K562 (cell line): ENCODE data around the gene TFPI.
"Not testable (repeated sequence)": the region's sequence is repeated elsewhere in the genome, so short reads cannot be mapped to it uniquely, and the experiment has no call there.

Source experiments
- CEBPB ChIP-seq: fragments of 450-650 bp; IDR thresholded peaks from 2 replicates; pipeline ENCODE4 v1.6.1; 2016; ENCODE audit warnings: missing genetic modification characterization, missing compliant biosample characterization
- EP300 ChIP-seq: IDR thresholded peaks from 2 replicates; pipeline ENCODE4 v1.6.1; 2012; ENCODE audit warnings: low read length, improper control_type of control experiment
- EZH2 ChIP-seq: IDR thresholded peaks from 2 replicates; pipeline ENCODE4 v1.6.1; 2012; ENCODE audit warnings: low read depth, mild to moderate bottlenecking, inconsistent platforms, low read length, borderline replicate concordance
- FOXA1 ChIP-seq: fragments of 450-650 bp; IDR thresholded peaks from 2 replicates; pipeline ENCODE4 v1.6.1; 2016; ENCODE audit warnings: mild to moderate bottlenecking, borderline replicate concordance
- FOXP1 ChIP-seq: sonication (generic); formaldehyde crosslinking; IDR thresholded peaks from 2 replicates; pipeline ENCODE4 v1.8.0; 2022; ENCODE audit warnings: mild to moderate bottlenecking, missing genetic modification reagents
- HDAC3 ChIP-seq: fragments of 450-650 bp; IDR thresholded peaks from 2 replicates; pipeline ENCODE4 v1.6.1; 2018; ENCODE audit warnings: borderline replicate concordance, mild to moderate bottlenecking, moderate library complexity; ENCODE audit not compliant: partially characterized antibody
- IRF2 ChIP-seq: sonication (generic); formaldehyde crosslinking; IDR thresholded peaks from 2 replicates; pipeline ENCODE4 v1.8.1; 2022; ENCODE audit warnings: mild to moderate bottlenecking, missing genetic modification reagents
- PATZ1 ChIP-seq: fragments of 250-450 bp; sonication (Bioruptor Pico); IDR thresholded peaks from 2 replicates; pipeline ENCODE4 v1.5.0; 2020; ENCODE audit warnings: mild to moderate bottlenecking, borderline replicate concordance
- POLR2AphosphoS5 ChIP-seq: IDR thresholded peaks from 2 replicates; pipeline ENCODE4 v1.6.1; 2011; ENCODE audit warnings: mild to moderate bottlenecking, low read depth, low read length, moderate library complexity; ENCODE audit not compliant: control insufficient read depth, insufficient read depth
- SIN3A ChIP-seq, 2 experiments: fragments of 150-350 bp in 1 of 2; IDR thresholded peaks; 2 replicates each; pipeline ENCODE4 v1.6.1; 2011 to 2016; ENCODE audit warnings: borderline replicate concordance in 2 of 2, low read depth in 2 of 2, low read length in 2 of 2, mild to moderate bottlenecking in 2 of 2, moderate library complexity in 2 of 2; ENCODE audit not compliant: control insufficient read depth in 1 of 2
- ZNF12 ChIP-seq: sonication (generic); formaldehyde crosslinking; IDR thresholded peaks from 2 replicates; pipeline ENCODE4 v1.4.0; 2020; ENCODE audit warnings: mild to moderate bottlenecking, missing genetic modification reagents
- ZNF274 ChIP-seq: IDR thresholded peaks from 2 replicates; pipeline ENCODE4 v1.6.1; 2011; ENCODE audit warnings: low read depth, mild to moderate bottlenecking, low read length, moderate library complexity, borderline replicate concordance
- ZNF449 ChIP-seq: fragments of 250-450 bp; sonication (Bioruptor Pico); IDR thresholded peaks from 2 replicates; pipeline ENCODE4 v1.8.0; 2022; ENCODE audit warnings: moderate library complexity, mild to moderate bottlenecking, inconsistent platforms

GRCh38 chr2:187517750-187518361 lies 36.4 kb downstream of the TFPI start:
- not testable (repeated sequence) for TF ChIP-seq EP300; POLR2AphosphoS5; HDAC3; PATZ1 (CRISPR knock-in tag); FOXP1 (CRISPR knock-in tag); CEBPB (tag); IRF2; SIN3A (IDR thresholded peaks at IDR 0.05; ENCODE audit: borderline replicate concordance in 2 of 2, control insufficient read depth in 1 of 2, low read depth in 2 of 2, low read length in 2 of 2); ZNF12 (CRISPR knock-in tag); FOXA1; ZNF449 (CRISPR knock-in tag); EZH2; ZNF274
